Keratinocyte (primary cell): Measurements from ENCODE around the gene TBC1D16. TPM values are rescaled to one million over a fixed set of nuclear protein-coding genes. Genes with fewer than 3 reads are reported as not detected.

ENCODE experiments used
- DNase-seq: peaks from one replicate; pipeline ENCODE4 v3.0.0-alpha.2; 2011; ENCODE audit warnings: low read depth, missing footprints, low spot score
- FAIRE-seq: peaks from 2 replicates; lab custom pipeline; 2011; peaks lifted over from hg19 to GRCh38; lab: Jason Lieb, UNC
- H2AFZ ChIP-seq: 2 replicates; pipeline ENCODE4 v1.6.0; 2012; ENCODE audit warnings: low read length, control low read depth, inconsistent platforms; ENCODE audit not compliant: control insufficient read depth
- H3K27ac ChIP-seq: 2 replicates; pipeline ENCODE4 v1.5.1; 2011; ENCODE audit warnings: low read length; ENCODE audit not compliant: control insufficient read depth, insufficient read depth
- H3K27me3 ChIP-seq: 3 replicates; pipeline ENCODE4 v1.6.0; 2011; ENCODE audit warnings: low read length; ENCODE audit not compliant: control insufficient read depth, insufficient read depth; ENCODE audit errors: extremely low read depth
- H3K36me3 ChIP-seq, 2 experiments: 2 replicates in 1 of 2; 3 replicates in 1 of 2; pipeline ENCODE4 v1.5.1; 2011; ENCODE audit warnings: low read length in 2 of 2, mild to moderate bottlenecking in 1 of 2; ENCODE audit not compliant: control insufficient read depth in 2 of 2, insufficient read depth in 2 of 2; ENCODE audit errors: extremely low read depth in 1 of 2
- H3K4me1 ChIP-seq: 3 replicates; pipeline ENCODE4 v1.5.1; 2011; ENCODE audit warnings: low read length; ENCODE audit not compliant: control insufficient read depth, insufficient read depth; ENCODE audit errors: extremely low read depth
- H3K4me2 ChIP-seq: 3 replicates; pipeline ENCODE4 v1.6.0; 2011; ENCODE audit warnings: low read depth, low read length; ENCODE audit not compliant: control insufficient read depth, insufficient read depth; ENCODE audit errors: extremely low read depth
- H3K4me3 ChIP-seq, 3 experiments: fragments of 200-600 bp in 1 of 3; sonication (generic) in 1 of 3; 2 replicates in 2 of 3; 3 replicates in 1 of 3; pipeline ENCODE4 v1.5.1; 2011 to 2016; ENCODE audit warnings: low read length in 3 of 3, mild to moderate bottlenecking in 3 of 3, control low read depth in 2 of 3, inconsistent platforms in 1 of 3, low read depth in 1 of 3, mixed read lengths in 1 of 3, mixed run types in 1 of 3, moderate library complexity in 1 of 3; ENCODE audit not compliant: control insufficient read depth in 2 of 3, insufficient read depth in 2 of 3; ENCODE audit errors: extremely low read depth in 1 of 3
- H3K79me2 ChIP-seq: 2 replicates; pipeline ENCODE4 v1.6.0; 2012; ENCODE audit warnings: low read length; ENCODE audit not compliant: control insufficient read depth, insufficient read depth
- H3K9ac ChIP-seq: 3 replicates; pipeline ENCODE4 v1.6.0; 2011; ENCODE audit warnings: low read length; ENCODE audit not compliant: control insufficient read depth, insufficient read depth; ENCODE audit errors: extremely low read depth
- H3K9me1 ChIP-seq: 3 replicates; pipeline ENCODE4 v1.6.0; 2011; ENCODE audit warnings: low read length; ENCODE audit not compliant: control insufficient read depth, insufficient read depth; ENCODE audit errors: extremely low read depth
- H3K9me3 ChIP-seq: 2 replicates; pipeline ENCODE4 v1.5.1; 2012; ENCODE audit warnings: low read depth, low read length; ENCODE audit not compliant: control insufficient read depth
- H4K20me1 ChIP-seq: 3 replicates; pipeline ENCODE4 v1.6.0; 2011; ENCODE audit warnings: low read length; ENCODE audit not compliant: control insufficient read depth, insufficient read depth; ENCODE audit errors: extremely low read depth
- CTCF ChIP-seq, 3 experiments: IDR thresholded peaks in 1 of 3; conservative IDR thresholded peaks in 1 of 3; optimal IDR thresholded peaks in 1 of 3; 2 replicates in 2 of 3; 3 replicates in 1 of 3; pipeline versions ENCODE3 to v1.5.1; 2011; ENCODE audit warnings: low read length in 3 of 3, mild to moderate bottlenecking in 3 of 3, moderate library complexity in 2 of 3, control low read depth in 1 of 3, inconsistent platforms in 1 of 3; ENCODE audit not compliant: insufficient read depth in 2 of 3; ENCODE audit errors: extremely low read depth in 1 of 3
- EZH2 ChIP-seq: IDR thresholded peaks from one replicate; pipeline ENCODE4 v1.6.1; 2012; ENCODE audit warnings: inconsistent platforms, mild to moderate bottlenecking, low read length, moderate library complexity
- dilution Hi-C: fragments of 300-500 bp; cut with MboI; formaldehyde crosslinking; loops from one replicate; pipeline ENCODE4 v1.7.0; 2020; ENCODE audit warnings: low sequenced_read_pairs; ENCODE audit not compliant: extremely low pct_ligation_motif_present
- polyA plus RNA-seq, 5 experiments: library from polyadenylated mRNA; depleted of rRNA in 3 of 5; stranded (reverse) in 3 of 5; stranded (forward) in 1 of 5; unstranded in 1 of 5; fragments of >200 nt; gene quantifications; 1 replicate in 1 of 5; 2 replicates in 3 of 5; 3 replicates in 1 of 5; pipeline versions ENCODE4 v1.2.1 to v1.2.3, GENCODE V29; 2011 to 2012; ENCODE audit warnings: missing spikeins in 2 of 5, low read depth in 1 of 5, low replicate concordance in 1 of 5

The TBC1D16 gene
- polyA plus RNA-seq, 1 donor (not counting 4 experiments of a cell fraction or from before 2014, with no cell fraction given): 8.6 TPM

- no peak for DNase-seq
- FAIRE-seq: no peak
- H3K27ac ChIP-seq: no peak overlapping the region
These were observed 28.6 kb downstream of the TBC1D16 start for GRCh38 chr17:80006811-80007752.

GRCh38 chr17:80006339-80006720 lies 29.3 kb downstream of the TBC1D16 start:
- Histone ChIP-seq H3K9me1 (no peaks in the 10 kb centered on the region), H3K9ac (no peak overlapping the region), H3K4me1 (peaks cover 4% of the 10 kb centered on the region), H4K20me1 (peaks cover 2% of the 10 kb centered on the region), H3K9me3 (no peaks in the 10 kb centered on the region), H3K4me3 (no peak overlapping the region), H2AFZ (no peak overlapping the region), H3K27ac (no peak overlapping the region), H3K36me3 (peaks cover 3 to 8% of the 10 kb centered on the region in 2 experiments), H3K4me2 (no peak overlapping the region), H3K27me3 (no peaks in the 10 kb centered on the region), H3K79me2 (no peaks in the 10 kb centered on the region)
- no peak for DNase-seq
- FAIRE-seq: no peak
- dilution Hi-C loops: no loop called here
- TF ChIP-seq CTCF (optimal IDR thresholded peaks at IDR 0.05 in 1 of 3, IDR thresholded peaks at IDR 0.05 in 1 of 3, conservative IDR thresholded peaks at IDR 0.05 in 1 of 3; ENCODE audit: extremely low read depth in 1 of 3, insufficient read depth in 2 of 3, low read length in 3 of 3): no peak
- TF ChIP-seq EZH2: no peak

More at GRCh38 chr17:80006811-80007752, 28.6 kb downstream of the TBC1D16 start:
- no peak overlapping the region for H3K4me2 ChIP-seq
- H3K4me1 ChIP-seq: peaks cover 4% of the 10 kb centered on the region
- H3K36me3 ChIP-seq: peaks cover 3 to 8% of the 10 kb centered on the region in 2 experiments
- TF ChIP-seq EZH2: no peak
- TF ChIP-seq CTCF (optimal IDR thresholded peaks at IDR 0.05 in 1 of 3, IDR thresholded peaks at IDR 0.05 in 1 of 3, conservative IDR thresholded peaks at IDR 0.05 in 1 of 3; ENCODE audit: extremely low read depth in 1 of 3, insufficient read depth in 2 of 3, low read length in 3 of 3): no peak
- H2AFZ ChIP-seq: no peak overlapping the region
- no peaks in the 10 kb centered on the region for H3K27me3 ChIP-seq
- H4K20me1 ChIP-seq: peaks cover 2% of the 10 kb centered on the region
- no peak overlapping the region for H3K9ac ChIP-seq
- H3K9me3 ChIP-seq: no peaks in the 10 kb centered on the region
- dilution Hi-C loops: no loop called here
- no peak overlapping the region for H3K4me3 ChIP-seq
- no peaks in the 10 kb centered on the region for H3K79me2 ChIP-seq
- H3K9me1 ChIP-seq: no peaks in the 10 kb centered on the region
